Activated CD4-positive, alpha-beta T cell treated with anti-CD3 and anti-CD28 coated beads, Interleukin-2, amount 50 U/mL, for 24 hours (primary cell): ENCODE measurements around the gene MAGIX.

Experiments used
- DNase-seq, 2 donors: peaks; one replicate each; pipeline ENCODE4 v3.0.0-alpha.2; 2020; ENCODE audit warnings: low read depth in 1 of 2, low spot score in 1 of 2

MAGIX gene

GRCh38 chrX:49179358-49179757 is 16.8 kb downstream of the MAGIX start:
- DNase-seq: no peak

DNA sequence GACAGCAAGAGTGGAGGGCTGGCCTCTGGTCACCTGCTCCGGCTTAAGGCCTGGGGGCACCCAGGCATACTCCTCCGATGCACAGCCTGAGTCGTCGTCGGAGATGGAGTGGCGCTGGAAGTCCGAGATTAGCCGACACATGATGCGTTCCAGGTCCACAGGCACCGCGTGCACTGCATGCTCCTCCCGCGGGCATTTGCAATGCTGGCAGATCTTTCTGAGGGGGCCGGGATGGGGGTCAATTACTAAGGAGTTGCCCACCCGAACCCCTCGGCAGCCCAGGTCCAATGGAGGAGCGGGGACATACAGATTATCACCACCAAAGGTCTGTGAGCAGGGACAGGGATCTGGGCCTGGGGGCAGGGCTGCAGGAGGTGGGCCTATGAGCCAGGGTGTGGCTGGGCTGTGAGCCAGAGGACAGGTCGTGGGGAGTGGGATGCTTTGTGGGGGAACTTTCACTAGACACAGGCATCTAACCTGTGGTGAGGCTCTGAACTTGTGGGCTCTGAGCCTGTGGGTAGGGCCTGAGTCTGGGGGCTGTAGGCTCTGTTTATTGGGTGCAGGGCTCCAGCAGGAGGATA is 21.2 kb downstream of the MAGIX start:
- no peak for DNase-seq

DNA sequence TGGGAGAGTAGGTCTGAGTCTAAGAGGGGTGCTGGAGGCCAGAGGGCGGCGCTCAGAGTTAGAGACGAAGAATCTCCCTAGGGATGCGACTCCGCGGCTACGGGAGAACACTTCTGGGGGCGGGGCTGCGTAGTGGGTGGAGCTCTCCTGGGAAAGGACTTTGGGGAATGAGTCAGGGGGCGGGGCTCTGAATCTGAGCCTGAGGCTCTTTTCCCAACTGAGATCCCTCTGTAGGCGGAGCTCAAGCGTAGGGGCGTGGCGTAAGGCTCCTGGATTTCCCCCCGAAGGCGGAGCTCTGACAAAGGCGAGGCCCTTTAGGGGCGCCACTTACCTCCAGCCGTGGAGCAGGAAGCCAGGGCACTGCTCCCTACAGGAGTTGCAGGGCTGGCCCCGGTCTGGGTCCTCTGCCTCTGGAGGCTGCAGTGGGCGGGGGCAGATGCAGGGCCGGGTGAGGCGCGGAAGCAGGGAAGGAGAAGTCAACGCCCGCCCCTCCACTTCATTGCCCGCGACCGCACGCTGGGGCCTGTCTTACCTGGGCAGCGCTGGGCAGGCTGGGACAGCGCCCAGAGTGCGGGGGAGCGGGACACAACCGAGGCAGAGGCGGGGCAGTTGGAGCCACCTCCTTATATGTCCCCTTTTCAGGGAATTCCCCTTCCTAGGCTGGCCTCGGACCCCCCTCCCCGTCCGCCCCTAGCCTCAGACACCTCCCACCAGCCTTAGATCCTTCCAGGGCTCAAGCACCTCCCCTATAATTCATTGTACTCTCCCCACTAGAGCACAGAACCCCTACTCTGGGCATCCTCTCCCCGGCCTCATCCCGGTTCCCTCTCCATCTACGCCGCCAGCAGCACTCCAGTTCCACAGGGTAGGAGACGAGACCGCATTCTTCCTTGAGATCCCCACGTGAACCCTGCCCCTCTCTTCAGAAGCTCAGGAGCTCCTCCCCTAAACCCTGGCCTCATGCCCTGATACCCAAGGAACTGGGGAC is 22.0 kb downstream of the MAGIX start:
- DNase-seq: no peak

DNA sequence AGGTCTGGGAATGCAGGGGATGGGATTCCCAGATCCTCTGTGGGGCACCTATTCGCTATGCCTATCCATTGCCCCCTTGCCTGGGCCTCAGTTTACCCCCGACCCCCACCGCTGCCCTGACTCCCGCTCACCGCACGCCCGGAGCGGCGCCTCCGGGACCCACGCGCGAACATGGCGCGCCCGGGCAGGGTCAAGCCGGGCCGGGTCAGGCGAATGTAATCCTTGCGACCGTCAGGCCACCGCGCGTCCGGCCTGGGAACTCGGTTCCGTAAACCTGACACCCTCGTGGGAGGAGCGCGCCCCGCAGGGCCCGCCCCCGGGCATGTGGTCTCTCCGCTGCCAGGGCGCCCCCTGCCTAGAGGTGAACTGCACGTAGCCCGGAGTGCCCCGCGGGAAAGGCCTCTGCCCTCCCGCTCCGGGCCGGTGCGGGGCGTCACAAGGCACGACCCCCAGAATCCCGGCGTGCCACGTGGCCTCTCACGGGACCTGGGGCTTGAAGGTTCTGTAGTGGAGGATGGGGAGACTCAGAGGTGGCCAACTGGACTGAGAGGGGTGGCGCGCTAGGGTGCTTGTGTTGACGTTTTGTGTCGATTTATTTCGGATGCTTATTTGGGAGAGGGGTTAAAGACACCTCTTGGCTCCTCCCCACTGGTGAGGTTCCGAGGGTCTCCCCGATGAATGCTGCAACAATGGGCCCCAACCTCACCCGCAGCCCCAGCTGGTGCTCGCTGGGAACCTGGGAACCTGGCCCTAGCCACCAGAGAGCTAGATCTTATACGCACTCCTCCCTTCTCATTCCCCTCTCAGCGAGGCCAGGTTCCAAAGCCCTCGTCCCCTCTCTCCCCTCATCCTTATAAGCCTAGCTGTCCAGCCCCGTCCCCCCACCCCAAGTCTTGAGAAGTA is 23.8 kb downstream of the MAGIX start, which contains the start of gene PRICKLE3:
TSS of gene PRICKLE3 (minus strand) at position 249 of the 903 bp plus-strand sequence. CDS start at position 173, 76 bp downstream.
- peak in 1 of 2 donors; percentile 54 for DNase-seq

- DNase-seq: no peak
Measured at GRCh38 chrX:49187028-49187394, 24.5 kb downstream of the MAGIX start.

DNA sequence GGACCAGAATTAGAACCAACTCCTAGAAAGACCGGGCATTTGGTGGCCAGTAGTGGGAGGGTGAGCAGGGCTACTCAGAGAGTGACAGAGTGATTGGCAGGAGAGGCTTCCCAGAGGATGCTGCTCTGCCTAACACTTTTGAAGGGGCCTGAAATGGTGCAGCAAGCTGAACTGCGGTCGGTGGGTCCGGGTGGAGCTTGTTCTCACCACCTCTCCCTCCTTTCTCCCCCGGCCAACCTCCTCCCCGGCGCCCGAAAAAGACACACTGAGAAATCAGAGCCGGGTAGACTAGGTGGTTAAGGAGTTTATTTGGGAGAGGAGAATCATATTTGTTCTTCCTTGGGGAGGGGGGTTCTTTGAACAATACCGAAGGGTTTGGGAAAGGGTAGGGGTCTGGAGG is 25.0 kb downstream of the MAGIX start:
- DNase-seq: no peak

DNA sequence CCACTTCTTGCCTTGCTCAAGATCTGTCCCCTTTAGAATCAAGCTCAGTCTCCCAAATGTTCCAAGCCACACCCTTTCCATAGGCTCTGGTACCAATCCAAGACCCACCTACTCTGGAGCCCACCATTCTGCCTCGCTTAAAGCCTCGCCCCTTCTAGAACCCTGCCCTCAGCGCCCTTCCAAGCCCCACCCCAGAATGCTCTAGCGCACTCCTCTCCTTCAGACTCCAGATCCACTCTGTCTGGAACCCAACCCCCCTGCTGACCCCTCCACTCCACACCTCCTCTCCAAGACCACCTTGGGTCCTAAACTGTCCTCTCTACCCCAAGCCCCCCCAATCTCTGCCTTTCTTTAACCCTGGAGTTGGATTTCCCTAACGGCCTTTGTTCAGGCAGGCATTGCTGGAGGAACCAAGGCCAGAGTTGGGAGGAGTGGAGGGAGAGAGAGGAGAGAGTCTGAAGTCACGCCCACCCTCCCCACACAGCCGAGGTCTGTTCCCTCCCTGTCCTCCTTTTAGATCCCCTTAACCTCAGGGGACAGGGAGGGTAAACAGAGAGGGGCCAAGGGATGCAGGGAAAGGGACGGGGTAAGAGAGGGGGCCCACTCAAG is 26.0 kb downstream of the MAGIX start:
- no peak for DNase-seq

DNA sequence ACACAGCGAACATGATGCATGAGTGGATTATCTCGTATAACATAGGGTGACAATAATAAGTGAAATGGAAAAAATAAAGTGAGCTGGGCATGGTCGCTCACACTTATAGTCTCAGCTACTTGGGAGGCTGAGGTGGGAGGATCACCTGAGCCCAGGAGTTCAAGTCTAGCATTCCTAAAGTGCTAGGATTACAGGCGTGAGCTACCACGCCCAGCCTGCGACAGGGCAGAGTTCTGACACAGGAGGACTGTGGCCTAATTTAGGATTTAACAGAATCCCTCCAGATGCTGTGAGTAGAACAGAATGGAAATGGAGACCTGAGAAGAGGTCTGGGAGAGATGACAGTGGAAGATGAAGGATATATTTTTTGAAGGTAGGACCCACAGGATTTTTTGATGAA is 27.0 kb downstream of the MAGIX start:
- no peak for DNase-seq

- peak; percentile 39 to 83 for DNase-seq
Measured at GRCh38 chrX:49190821-49191573, 28.4 kb downstream of the MAGIX start.

GRCh38 chrX:49191574-49192011 is 29.0 kb downstream of the MAGIX start:
- no peak for DNase-seq

DNA sequence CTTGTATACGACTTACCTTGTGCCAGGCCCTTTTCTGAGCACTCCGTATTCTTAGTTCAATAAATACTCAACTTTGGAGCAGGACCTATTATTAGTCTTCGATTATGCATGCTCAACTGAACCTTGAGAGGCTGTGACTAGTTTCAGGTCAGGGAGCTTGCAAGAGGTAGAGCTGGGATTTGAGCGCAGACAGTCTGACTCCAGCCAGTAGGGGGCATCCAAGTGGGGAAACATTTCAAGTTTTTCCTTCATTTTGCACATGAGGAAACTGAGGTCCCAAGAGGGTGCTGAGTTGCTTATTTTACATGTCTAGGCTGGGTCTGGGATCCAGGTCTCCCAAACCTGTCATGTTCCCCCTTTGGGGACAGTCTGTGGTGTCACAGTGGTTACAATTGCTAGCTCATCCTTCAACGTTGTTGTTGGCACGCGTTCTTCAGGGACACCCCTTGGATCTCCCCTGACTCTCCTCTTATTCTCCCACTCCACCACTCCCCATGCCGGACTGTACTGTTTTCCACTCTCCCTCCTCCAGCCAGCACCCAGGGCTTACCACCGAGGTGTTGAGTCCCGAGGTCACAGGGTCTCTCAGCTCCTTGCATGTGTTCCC is 30.3 kb downstream of the MAGIX start:
- DNase-seq: no peak

DNA sequence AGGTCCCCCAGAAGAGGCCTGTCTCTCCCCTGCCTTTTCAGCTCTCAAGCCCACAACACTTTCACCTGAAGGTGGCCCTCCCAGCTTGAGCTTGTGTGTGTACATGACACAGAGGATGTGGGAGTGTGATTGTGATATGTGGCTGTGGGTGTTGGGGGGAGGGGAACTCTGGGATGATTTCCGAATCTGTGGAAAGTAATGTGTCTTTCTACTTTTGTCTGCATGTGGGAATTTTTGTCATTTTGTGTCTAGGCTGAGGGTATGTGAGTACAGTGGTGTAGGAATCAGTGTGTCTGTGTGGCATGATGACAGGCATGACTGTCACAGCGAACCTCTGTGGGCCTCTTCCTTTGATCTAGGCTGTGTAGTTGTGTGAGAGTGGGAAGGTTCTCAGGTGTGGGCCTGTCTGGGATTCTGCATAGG is 31.0 kb downstream of the MAGIX start:
- no peak for DNase-seq

DNA sequence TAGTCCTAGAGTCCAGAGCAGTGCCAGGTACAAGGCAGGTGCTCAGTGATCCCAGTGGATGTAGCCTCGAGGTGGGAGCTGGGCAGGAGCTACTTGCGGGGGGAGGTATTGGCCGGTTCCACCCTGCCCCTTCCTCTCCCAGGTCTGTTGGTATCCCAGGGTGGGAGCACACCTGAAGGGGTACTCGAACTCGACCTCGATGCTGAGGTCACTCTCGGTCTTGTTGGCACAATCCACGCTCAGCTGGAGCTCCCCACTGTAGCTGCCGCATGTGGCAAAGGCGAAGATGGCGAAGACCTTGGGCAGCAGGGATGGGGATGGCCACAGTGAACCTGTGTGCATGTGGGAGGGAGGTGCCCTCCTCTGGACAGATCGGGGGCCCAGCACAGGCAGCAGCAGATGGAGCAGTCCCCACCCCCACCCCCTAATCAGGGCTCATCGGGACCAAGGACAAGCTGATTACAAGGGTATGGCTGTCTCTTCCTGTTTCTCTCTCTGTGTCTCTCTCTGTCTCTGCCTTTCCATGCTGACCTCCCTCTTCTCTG is 35.1 kb downstream of the MAGIX start:
- DNase-seq: no peak

GRCh38 chrX:49198540-49199314 is 36.2 kb downstream of the MAGIX start:
- DNase-seq: no peak

GRCh38 chrX:49199315-49199595 is 36.7 kb downstream of the MAGIX start:
- no peak for DNase-seq

- peak; percentile 70 to 76 for DNase-seq
Measured at GRCh38 chrX:49199906-49200771, 37.6 kb downstream of the MAGIX start, which contains the start of gene SYP. TSS of gene SYP (minus strand) at chrX:49200193. CDS start at chrX:49200186, 7 bp downstream.

- no peak for DNase-seq
Measured at GRCh38 chrX:49202022-49202421, 39.5 kb downstream of the MAGIX start.

GRCh38 chrX:49203536-49203935 is 41.0 kb downstream of the MAGIX start:
- DNase-seq: no peak
